HG02571 (cell line): ENCODE results near the gene ELMOD3.
"Not testable (repeated sequence)": the region's sequence is repeated elsewhere in the genome, so short reads cannot be mapped to it uniquely, and the experiment has no call there.

ENCODE experiments used
- ATAC-seq: cut with Tn5 transposase; IDR thresholded peaks from one replicate; pipeline ENCODE4 v1.9.1; 2021; ENCODE audit warnings: mild to moderate bottlenecking, moderate library complexity; ENCODE audit not compliant: unreplicated experiment

The ELMOD3 gene

GRCh38 chr2:85400023-85400422, 45.5 kb downstream of the ELMOD3 start:
- no peak for ATAC-seq

- no peak for ATAC-seq
Measured at GRCh38 chr2:85400541-85401463, 46.2 kb downstream of the ELMOD3 start.

GRCh38 chr2:85401464-85401805, 46.9 kb downstream of the ELMOD3 start:
- ATAC-seq = no peak

- no peak for ATAC-seq
Measured at GRCh38 chr2:85401844-85402243, 47.3 kb downstream of the ELMOD3 start.

GRCh38 chr2:85405201-85406059, 50.9 kb downstream of the ELMOD3 start:
- ATAC-seq = no peak

GRCh38 chr2:85409845-85410583, 55.4 kb downstream of the ELMOD3 start, which contains the start of gene CAPG:
Gene CAPG, minus strand, starts transcription at chr2:85410366. Its CDS starts 8,221 bp downstream, at chr2:85402145.
- peak; percentile 57 for ATAC-seq

- ATAC-seq = no peak
Measured at GRCh38 chr2:85410584-85411404, 56.2 kb downstream of the ELMOD3 start.

GRCh38 chr2:85411405-85411748, 56.8 kb downstream of the ELMOD3 start:
- ATAC-seq = no peak

- ATAC-seq = no peak
Measured at GRCh38 chr2:85413592-85414420, 59.2 kb downstream of the ELMOD3 start.

GRCh38 chr2:85414421-85414759, 59.8 kb downstream of the ELMOD3 start:
- ATAC-seq = not testable (repeated sequence)

GRCh38 chr2:85414761-85415553, 60.4 kb downstream of the ELMOD3 start:
- ATAC-seq = no peak

- ATAC-seq = no peak
Measured at GRCh38 chr2:85415980-85416650, 61.5 kb downstream of the ELMOD3 start.

- ATAC-seq = peak; percentile 73
Measured at GRCh38 chr2:85418132-85419008, 63.8 kb downstream of the ELMOD3 start, which contains the start of gene SH2D6. Gene SH2D6, plus strand, starts transcription at chr2:85418714. Its CDS starts 10,752 bp downstream, at chr2:85429466.

GRCh38 chr2:85419009-85419675, 64.6 kb downstream of the ELMOD3 start:
- no peak for ATAC-seq

- ATAC-seq = peak; percentile 64
Measured at GRCh38 chr2:85420536-85421259, 66.1 kb downstream of the ELMOD3 start.
